ENCODE data around the gene SYNE4. TPM values are rescaled to one million over a fixed set of nuclear protein-coding genes. Genes with fewer than 3 reads are reported as not detected.
A peak's percentile ranks its signal among the peaks of the same experiment; 100 is the strongest.

The SYNE4 gene
- total and polyA plus RNA-seq, 2 of the 13 experiments (the other 11 are each of a cell fraction or from before 2014, with no cell fraction given), result 13.7 to 23.0 TPM

DNA sequence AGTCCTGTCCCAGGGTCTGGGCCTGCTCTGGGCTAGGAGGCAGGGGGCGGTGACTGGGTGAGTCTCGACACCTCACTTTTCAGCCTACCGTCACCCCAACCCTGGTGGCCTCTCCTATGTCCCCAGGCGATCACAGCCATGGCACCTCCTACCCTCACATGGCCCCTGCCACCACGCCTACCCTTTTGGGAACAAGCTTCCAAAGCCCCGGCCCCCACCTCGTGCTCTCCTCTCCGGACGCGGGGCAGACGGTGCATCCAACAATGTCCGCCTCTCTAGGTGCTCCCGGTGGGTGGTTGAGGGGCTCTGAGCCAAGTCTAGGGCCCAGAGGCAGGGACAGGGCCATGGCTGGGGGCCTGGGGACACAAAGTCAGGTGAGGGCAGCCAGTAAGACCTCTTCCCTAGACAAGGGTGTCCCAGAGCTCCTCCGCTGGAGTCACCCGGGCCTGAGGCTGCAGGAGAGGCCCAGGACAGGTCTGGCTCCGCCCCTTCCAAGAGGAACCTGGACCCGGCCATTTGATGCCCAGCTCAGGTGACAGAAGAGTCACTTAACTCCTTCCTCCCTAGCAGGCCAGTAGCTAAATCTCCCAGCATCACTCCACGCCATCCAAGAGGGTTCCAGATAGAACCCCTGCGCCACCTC lies at the start of gene SYNE4 (continued):
- TF ChIP-seq, protein P1, sequence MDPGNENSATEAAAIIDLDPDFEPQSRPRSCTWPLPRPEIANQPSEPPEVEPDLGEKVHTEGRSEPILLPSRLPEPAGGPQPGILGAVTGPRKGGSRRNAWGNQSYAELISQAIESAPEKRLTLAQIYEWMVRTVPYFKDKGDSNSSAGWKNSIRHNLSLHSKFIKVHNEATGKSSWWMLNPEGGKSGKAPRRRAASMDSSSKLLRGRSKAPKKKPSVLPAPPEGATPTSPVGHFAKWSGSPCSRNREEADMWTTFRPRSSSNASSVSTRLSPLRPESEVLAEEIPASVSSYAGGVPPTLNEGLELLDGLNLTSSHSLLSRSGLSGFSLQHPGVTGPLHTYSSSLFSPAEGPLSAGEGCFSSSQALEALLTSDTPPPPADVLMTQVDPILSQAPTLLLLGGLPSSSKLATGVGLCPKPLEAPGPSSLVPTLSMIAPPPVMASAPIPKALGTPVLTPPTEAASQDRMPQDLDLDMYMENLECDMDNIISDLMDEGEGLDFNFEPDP (CRISPR knock-in tag; conservative IDR thresholded peaks at IDR 0.05), result no peak
- TF ChIP-seq, protein P2, sequence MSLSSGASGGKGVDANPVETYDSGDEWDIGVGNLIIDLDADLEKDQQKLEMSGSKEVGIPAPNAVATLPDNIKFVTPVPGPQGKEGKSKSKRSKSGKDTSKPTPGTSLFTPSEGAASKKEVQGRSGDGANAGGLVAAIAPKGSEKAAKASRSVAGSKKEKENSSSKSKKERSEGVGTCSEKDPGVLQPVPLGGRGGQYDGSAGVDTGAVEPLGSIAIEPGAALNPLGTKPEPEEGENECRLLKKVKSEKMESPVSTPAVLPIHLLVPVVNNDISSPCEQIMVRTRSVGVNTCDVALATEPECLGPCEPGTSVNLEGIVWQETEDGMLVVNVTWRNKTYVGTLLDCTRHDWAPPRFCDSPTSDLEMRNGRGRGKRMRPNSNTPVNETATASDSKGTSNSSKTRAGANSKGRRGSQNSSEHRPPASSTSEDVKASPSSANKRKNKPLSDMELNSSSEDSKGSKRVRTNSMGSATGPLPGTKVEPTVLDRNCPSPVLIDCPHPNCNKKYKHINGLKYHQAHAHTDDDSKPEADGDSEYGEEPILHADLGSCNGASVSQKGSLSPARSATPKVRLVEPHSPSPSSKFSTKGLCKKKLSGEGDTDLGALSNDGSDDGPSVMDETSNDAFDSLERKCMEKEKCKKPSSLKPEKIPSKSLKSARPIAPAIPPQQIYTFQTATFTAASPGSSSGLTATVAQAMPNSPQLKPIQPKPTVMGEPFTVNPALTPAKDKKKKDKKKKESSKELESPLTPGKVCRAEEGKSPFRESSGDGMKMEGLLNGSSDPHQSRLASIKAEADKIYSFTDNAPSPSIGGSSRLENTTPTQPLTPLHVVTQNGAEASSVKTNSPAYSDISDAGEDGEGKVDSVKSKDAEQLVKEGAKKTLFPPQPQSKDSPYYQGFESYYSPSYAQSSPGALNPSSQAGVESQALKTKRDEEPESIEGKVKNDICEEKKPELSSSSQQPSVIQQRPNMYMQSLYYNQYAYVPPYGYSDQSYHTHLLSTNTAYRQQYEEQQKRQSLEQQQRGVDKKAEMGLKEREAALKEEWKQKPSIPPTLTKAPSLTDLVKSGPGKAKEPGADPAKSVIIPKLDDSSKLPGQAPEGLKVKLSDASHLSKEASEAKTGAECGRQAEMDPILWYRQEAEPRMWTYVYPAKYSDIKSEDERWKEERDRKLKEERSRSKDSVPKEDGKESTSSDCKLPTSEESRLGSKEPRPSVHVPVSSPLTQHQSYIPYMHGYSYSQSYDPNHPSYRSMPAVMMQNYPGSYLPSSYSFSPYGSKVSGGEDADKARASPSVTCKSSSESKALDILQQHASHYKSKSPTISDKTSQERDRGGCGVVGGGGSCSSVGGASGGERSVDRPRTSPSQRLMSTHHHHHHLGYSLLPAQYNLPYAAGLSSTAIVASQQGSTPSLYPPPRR (CRISPR knock-in tag; IDR thresholded peaks at IDR 0.05; ENCODE audit: borderline replicate concordance), result 0 out of 2 replicates have a peak, but pooled peaks have one; percentile 35
- TF ChIP-seq KLF11 (CRISPR knock-in tag; IDR thresholded peaks at IDR 0.05), result no peak
- no peak for TF ChIP-seq STAT5B (CRISPR knock-in tag; IDR thresholded peaks at IDR 0.05)
- no peak for TF ChIP-seq ZNF432 (CRISPR knock-in tag; IDR thresholded peaks at IDR 0.05; ENCODE audit: borderline replicate concordance)
- TF ChIP-seq, protein P3, sequence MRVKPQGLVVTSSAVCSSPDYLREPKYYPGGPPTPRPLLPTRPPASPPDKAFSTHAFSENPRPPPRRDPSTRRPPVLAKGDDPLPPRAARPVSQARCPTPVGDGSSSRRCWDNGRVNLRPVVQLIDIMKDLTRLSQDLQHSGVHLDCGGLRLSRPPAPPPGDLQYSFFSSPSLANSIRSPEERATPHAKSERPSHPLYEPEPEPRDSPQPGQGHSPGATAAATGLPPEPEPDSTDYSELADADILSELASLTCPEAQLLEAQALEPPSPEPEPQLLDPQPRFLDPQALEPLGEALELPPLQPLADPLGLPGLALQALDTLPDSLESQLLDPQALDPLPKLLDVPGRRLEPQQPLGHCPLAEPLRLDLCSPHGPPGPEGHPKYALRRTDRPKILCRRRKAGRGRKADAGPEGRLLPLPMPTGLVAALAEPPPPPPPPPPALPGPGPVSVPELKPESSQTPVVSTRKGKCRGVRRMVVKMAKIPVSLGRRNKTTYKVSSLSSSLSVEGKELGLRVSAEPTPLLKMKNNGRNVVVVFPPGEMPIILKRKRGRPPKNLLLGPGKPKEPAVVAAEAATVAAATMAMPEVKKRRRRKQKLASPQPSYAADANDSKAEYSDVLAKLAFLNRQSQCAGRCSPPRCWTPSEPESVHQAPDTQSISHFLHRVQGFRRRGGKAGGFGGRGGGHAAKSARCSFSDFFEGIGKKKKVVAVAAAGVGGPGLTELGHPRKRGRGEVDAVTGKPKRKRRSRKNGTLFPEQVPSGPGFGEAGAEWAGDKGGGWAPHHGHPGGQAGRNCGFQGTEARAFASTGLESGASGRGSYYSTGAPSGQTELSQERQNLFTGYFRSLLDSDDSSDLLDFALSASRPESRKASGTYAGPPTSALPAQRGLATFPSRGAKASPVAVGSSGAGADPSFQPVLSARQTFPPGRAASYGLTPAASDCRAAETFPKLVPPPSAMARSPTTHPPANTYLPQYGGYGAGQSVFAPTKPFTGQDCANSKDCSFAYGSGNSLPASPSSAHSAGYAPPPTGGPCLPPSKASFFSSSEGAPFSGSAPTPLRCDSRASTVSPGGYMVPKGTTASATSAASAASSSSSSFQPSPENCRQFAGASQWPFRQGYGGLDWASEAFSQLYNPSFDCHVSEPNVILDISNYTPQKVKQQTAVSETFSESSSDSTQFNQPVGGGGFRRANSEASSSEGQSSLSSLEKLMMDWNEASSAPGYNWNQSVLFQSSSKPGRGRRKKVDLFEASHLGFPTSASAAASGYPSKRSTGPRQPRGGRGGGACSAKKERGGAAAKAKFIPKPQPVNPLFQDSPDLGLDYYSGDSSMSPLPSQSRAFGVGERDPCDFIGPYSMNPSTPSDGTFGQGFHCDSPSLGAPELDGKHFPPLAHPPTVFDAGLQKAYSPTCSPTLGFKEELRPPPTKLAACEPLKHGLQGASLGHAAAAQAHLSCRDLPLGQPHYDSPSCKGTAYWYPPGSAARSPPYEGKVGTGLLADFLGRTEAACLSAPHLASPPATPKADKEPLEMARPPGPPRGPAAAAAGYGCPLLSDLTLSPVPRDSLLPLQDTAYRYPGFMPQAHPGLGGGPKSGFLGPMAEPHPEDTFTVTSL (CRISPR knock-in tag; IDR thresholded peaks at IDR 0.05; ENCODE audit: borderline replicate concordance), result no peak
- TF ChIP-seq ZNF607 (CRISPR knock-in tag; IDR thresholded peaks at IDR 0.05; ENCODE audit: borderline replicate concordance), result no peak; the same call in 1 of the 2 replicates
- peak; percentile 36; the same call in 1 of the 2 replicates for TF ChIP-seq ATF7-NPFF (CRISPR knock-in tag; IDR thresholded peaks at IDR 0.05; ENCODE audit: low read depth)
- TF ChIP-seq RFXAP (CRISPR knock-in tag; IDR thresholded peaks at IDR 0.05; ENCODE audit: borderline replicate concordance), result no peak
- TF ChIP-seq ZNF709 (CRISPR knock-in tag; IDR thresholded peaks at IDR 0.05), result no peak
- no peak for TF ChIP-seq ZNF615 (CRISPR knock-in tag; IDR thresholded peaks at IDR 0.05; ENCODE audit: borderline replicate concordance)
- TF ChIP-seq, protein P4, sequence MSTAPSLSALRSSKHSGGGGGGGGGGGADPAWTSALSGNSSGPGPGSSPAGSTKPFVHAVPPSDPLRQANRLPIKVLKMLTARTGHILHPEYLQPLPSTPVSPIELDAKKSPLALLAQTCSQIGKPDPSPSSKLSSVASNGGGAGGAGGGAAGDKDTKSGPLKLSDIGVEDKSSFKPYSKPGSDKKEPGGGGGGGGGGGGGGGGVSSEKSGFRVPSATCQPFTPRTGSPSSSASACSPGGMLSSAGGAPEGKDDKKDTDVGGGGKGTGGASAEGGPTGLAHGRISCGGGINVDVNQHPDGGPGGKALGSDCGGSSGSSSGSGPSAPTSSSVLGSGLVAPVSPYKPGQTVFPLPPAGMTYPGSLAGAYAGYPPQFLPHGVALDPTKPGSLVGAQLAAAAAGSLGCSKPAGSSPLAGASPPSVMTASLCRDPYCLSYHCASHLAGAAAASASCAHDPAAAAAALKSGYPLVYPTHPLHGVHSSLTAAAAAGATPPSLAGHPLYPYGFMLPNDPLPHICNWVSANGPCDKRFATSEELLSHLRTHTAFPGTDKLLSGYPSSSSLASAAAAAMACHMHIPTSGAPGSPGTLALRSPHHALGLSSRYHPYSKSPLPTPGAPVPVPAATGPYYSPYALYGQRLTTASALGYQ (CRISPR knock-in tag; IDR thresholded peaks at IDR 0.05), result no peak
- no peak for TF ChIP-seq TCF12 (IDR thresholded peaks at IDR 0.05)
- 0 out of 2 replicates have a peak, but pooled peaks have one; percentile 64 for TF ChIP-seq TCF12 (CRISPR knock-in tag; IDR thresholded peaks at IDR 0.05)
- no peak for TF ChIP-seq ZNF138 (CRISPR knock-in tag; IDR thresholded peaks at IDR 0.05; ENCODE audit: low read depth)

All from HepG2 (cell line).